Ecto neural progenitor cell (in vitro differentiated cells): ENCODE measurements around the gene TOP2B.

Experiments
- DNase-seq: peaks from one replicate; pipeline ENCODE4 v3.0.0-alpha.2; 2018; ENCODE audit warnings: low spot score

TOP2B gene

DNA sequence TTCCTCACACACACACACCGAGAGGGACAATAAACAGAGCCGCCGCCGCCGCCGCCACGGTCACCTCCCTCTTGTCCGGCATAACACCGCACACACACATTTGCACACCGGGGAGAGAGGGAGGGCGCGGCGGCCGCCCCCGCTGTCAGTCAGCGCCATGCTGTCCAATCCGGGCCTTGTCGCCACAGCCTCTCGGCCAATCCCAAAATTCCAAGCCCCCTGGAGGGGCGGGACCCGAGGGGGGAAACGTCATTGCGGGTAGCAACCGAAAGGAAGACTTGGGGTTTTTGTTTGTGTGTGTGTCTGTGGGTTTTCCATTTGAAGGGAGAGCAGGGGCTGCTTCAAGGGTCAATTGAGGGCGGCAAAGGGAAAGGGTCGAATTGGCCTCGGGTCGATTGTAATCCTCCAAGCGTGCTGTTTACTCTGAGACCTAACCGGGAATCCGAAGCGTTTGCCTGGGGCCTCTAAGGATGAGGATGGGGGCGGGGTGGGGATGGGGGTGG lies at the start of gene TOP2B:
Gene TOP2B (minus strand): TSS at position 96 of the 503 bp plus-strand sequence. CDS start 610 bp downstream, outside the sequence.
- peak; percentile 98 for DNase-seq

DNA sequence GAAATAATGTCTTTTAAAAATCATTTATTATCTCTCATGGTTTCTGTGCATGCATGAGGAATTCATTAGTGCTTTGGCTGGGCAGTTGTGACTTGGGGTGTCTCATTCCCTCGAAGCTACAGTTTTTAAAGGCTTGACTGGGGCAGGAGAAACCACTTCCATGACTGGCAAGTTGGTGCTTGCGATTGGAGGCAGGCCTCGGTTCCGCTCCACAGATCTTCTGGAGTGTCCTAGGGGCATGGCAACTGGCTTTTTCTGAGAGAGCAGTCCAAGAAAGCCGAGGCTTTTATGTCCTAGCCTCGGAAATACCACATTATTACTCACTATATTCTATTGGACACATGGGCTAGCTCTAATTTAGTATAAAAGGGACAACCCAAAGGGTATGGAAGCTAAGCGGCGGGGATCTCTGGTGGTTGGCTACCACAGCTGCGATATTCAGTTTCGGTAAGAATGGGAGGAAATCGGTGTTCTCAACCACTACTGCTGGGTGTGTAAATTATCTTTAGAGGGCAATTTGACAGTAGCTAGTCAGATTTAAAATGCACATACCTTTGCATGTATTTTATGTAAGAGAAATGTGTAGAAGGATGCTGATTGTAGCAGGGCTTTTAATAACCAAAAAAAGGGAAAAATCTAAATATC lies 48.8 kb upstream of the TOP2B start:
- DNase-seq, result no peak

GRCh38 chr3:25711090-25711489 lies 46.4 kb upstream of the TOP2B start:
- DNase-seq, result no peak

- no peak for DNase-seq
Measured at GRCh38 chr3:25708036-25708435, 43.3 kb upstream of the TOP2B start.

GRCh38 chr3:25707268-25707926 lies 42.7 kb upstream of the TOP2B start:
- DNase-seq, result no peak

GRCh38 chr3:25706213-25706612 lies 41.5 kb upstream of the TOP2B start:
- DNase-seq, result no peak

GRCh38 chr3:25697553-25697952 lies 32.8 kb upstream of the TOP2B start:
- DNase-seq, result no peak

DNA sequence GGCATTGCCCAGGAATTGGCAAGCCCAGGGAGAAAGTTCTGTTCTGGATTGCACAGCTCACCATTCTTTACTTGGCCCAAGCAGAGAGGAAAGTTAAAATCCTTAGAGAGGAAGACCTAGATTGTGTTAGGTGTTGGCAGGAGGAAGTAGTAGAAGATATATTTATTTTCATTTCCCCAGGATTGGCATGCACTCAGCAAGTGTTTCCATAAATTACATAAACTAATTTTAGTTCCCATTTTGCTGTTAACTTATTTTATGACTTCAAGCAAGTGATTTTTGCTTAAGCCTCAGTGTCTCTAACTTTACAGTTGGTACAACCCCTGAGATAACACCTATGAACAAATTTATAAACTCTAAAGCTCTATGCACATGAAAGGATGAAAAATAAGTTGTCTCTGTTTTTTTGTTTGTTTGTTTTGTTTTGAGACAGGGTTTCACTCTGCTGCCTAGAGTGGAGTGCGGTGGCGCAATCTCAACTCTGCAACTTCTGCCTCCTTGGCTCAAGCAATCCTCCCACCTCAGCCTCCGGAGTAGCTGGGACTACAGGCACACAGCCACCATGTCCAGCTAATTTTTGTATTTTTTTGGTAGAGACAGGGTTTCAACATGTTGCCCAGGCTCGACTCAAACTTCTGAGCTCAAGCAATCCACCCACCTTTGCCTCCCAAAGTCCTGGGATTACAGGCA lies 31.2 kb upstream of the TOP2B start:
- no peak for DNase-seq

DNA sequence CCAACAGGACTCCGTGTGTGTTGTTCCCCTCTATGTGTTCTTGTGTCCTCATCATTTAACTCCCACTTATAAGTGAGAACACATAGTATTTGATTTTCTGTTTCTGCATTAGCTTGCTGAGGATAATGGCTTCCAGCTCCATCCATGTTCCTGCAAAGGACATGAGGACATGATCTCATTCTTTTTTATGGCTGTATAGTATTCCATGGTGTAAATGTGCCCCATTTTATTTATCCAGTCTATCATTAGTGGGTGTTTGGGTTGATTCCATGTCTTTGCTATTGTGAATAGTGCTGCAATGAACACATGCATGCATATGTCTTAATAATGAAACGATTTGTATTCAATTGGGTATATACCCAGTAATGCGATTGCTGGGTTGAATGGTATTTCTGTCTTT lies 28.5 kb upstream of the TOP2B start:
- DNase-seq, result no peak

GRCh38 chr3:25692341-25692740 lies 27.6 kb upstream of the TOP2B start:
- no peak for DNase-seq

DNA sequence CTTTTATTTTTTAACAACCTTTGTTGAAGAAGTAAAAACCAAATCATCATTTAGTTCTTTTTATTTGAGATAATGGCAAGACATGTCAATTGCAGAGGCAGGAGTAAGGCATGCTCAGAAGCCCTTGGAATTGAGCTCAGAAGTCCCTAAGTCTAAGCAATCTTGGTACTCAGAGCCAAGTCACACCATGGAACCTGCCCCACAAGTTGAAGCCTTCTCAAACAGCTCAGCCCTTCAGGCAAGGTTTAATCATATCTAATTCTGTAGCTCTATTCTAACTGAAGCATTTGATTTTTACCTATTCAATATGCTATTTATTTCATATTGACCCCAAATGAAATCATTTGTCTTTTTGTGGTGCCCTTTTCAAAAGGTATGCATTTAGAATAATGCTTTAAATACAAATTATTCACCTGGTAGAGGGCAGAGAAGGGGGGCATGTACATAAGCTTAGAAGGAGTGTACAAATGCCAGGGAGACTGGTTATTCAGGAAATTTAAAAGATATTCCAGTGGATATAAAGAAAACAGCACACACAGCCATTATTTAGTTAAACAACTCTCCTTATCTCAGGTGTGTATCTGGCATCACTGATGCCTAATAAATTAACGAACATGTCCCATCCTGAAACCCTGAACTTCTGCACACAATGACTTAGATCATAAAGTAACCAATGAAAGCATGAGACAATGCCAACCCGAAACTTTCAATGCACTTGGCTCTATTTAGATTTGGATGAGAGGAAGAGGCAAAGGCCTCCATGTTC lies 26.2 kb upstream of the TOP2B start:
- DNase-seq, result no peak

DNA sequence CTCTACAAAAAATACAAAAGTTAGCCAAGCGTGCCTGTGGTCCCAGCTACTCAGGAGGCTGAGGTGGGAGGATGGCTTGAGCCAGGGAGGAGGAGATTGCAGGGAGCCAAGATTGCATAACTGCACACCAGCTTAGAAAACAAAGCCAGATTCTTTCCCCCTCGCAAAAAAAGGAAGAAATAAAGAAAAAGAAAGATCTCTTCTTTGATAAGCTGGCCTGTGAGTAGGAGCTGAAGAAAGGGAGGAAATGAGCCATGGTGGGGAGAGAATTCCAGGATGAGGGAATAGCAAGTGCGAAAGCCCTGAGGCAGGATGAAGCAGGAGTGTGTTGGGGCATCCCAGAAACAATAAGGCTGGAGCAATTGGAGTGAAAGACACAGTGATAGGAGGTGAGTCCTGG lies 24.5 kb upstream of the TOP2B start:
- no peak for DNase-seq

DNA sequence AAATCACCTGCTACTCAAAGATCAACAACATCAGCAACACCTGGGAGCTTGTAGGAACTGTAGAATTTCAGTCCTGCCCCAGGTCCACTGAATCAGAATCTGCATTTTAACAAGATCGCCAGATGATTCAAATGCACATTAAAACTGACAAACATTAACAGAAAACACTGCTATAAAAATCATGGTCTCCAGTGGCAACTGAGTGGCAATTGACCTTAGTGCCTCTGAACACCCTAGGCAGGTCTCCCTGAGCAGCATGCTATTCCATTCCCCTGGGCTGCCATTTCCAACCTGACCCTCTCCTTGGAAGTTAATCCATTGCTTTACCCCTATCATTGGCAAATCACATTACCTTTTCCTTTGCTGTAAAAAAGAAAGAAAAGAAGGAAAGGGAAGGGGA lies 23.0 kb upstream of the TOP2B start:
- DNase-seq, result no peak

GRCh38 chr3:25686766-25687165 lies 22.1 kb upstream of the TOP2B start:
- DNase-seq, result no peak

- DNase-seq, result no peak
Measured at GRCh38 chr3:25683882-25684281, 19.2 kb upstream of the TOP2B start.

- DNase-seq, result no peak
Measured at GRCh38 chr3:25683410-25683809, 18.7 kb upstream of the TOP2B start.

DNA sequence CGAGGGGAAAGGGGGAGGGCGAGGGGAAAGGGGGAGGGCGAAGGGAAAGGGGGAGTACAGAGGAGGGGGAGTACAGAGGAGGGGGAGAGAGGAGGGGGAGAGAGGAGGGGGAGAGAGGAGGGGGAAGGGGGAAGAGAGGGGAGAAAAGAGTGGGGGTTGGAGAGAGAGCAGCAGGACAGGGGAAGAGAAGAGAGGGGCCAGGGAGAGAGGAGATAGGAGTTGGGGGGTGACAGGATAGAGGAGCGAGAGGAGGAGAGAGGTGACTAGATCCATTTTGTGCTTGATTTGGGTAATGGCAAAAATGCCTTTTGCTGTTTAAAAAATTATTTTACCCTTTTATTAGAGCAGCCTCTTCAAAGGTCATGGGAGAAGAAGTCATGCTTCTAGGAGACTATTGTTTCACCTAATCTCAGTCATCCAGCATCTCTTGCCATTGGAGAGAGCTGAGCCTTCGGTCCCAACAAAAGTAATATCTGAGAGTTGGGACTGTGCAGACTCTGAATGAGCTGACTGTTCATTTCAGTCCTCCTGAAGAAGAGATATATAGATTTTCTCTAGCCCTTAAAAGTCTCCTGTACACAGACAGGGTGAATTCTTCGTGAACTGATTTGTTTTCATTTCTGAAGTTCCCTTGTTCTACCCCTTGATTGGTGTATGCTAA lies 15.1 kb upstream of the TOP2B start:
- DNase-seq, result no peak

GRCh38 chr3:25679166-25679565 lies 14.5 kb upstream of the TOP2B start:
- DNase-seq, result no peak

DNA sequence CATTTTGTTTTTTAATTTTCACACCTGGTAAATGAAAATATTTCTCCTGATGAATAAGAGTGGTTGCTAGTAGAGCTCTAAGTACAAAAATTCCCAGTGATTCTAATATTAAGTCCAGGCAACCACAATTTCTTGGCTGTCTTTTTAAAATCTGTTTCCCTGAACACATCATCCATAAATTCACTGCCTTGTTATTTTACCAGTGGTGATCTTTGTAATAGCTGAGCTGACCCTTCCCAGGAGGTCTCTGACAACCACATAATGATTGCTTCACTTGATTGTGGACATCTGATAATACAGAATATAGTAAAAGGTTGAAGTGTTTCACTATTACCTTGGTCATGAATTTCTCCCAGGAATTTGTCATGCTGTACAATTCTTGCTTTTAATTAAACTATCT lies 13.9 kb upstream of the TOP2B start:
- no peak for DNase-seq

DNA sequence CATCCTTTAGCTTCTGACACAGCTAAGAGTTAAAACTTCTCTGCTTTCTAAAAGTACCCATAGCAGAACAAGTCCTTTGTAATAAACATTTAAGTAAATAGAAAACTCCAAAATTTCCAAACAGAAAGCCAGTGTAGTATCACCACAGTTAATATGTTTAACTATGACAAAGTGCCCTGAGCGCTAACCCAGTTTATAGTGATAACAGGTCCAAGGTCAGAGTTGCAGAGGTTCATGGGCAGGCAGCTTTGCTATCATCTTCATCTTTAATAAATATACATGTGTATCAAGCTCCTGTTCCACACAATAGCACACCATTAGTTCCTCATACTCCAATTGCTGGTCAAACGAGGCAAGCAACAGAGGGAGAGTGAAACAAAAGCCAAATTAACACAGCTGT lies 12.4 kb upstream of the TOP2B start:
- DNase-seq, result no peak

DNA sequence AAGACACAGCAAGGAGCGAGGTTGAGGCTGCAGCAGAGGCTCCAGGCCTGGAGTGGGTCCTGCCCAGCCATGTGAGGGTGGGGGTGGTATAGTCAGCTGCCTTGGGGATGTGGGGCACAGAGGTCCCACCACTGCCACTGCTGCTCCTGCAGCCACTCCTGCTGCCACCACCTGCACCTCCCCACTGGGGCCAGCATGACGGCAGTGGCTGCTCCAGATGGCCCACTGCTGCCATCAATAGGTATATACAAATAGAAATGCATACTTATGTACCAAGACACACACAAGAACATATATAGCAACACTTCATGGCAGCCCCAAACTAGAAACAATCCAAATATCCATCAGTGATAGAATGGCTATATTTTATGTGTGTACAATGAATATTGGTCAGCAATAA lies 10.0 kb upstream of the TOP2B start:
- DNase-seq, result no peak

- DNase-seq, result no peak
Measured at GRCh38 chr3:25673738-25674298, 9.1 kb upstream of the TOP2B start.
